Smooth muscle cell of the brain vasculature (primary cell): ENCODE measurements around the gene DUSP7.

ENCODE experiments used
- DNase-seq: peaks from one replicate; pipeline ENCODE4 v3.0.0-alpha.2; 2012; ENCODE audit warnings: low read depth, low spot score

The DUSP7 gene

GRCh38 chr3:52010431-52010830 lies 45.9 kb downstream of the DUSP7 start:
- no peak for DNase-seq

GRCh38 chr3:52007291-52007690 lies 49.1 kb downstream of the DUSP7 start:
- no peak for DNase-seq

GRCh38 chr3:52006820-52007133 lies 49.6 kb downstream of the DUSP7 start:
- DNase-seq: no peak

GRCh38 chr3:52006017-52006819 lies 50.2 kb downstream of the DUSP7 start:
- no peak for DNase-seq

GRCh38 chr3:52005571-52005986 lies 50.8 kb downstream of the DUSP7 start:
- no peak for DNase-seq

GRCh38 chr3:52004906-52005395 lies 51.4 kb downstream of the DUSP7 start:
- DNase-seq: no peak

GRCh38 chr3:52004163-52004787 lies 52.1 kb downstream of the DUSP7 start:
- no peak for DNase-seq

GRCh38 chr3:52002748-52003147 lies 53.6 kb downstream of the DUSP7 start:
- no peak for DNase-seq

GRCh38 chr3:52001443-52001974 lies 54.9 kb downstream of the DUSP7 start:
- DNase-seq: no peak

- no peak for DNase-seq
These were observed 56.5 kb downstream of the DUSP7 start for GRCh38 chr3:51999846-52000245.
